ENCODE results near the gene UQCRQ.

The UQCRQ gene

DNA sequence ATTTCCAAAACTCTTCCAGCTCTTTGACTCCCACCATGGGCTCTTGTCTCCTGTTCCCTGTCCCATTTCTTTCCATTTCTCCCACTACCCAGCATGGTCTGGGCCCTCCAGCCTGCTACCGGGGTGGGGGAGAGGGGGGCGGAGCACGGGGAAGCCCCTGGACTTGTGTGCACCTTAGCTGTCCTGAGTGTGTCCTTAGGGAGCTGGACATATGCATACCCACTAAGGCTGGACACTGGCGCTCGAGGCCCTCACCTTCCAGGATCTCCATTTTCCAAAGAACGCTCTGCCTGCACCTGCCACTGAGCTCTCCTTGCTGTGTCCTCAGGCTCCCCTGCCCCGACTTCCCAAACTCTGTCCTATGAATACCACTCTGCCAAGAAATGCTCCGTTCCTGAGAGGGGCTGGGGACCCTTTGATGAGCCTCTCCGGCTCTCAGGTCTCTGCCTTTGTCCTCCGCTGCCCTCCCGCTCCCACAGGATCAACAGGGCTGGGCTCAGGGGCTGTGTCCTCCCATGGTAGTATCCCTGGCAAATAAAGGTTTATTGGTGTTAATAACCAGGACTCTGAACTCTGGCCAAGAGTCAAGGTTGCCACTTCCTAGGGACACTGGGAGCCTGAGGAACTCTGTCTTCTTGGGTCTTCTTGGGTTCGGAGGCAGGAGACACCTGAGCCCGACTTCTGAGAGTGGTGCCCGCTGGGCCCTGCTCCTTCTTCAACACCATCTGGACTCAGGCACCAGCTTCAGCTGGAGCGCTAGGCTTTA, 35.2 kb upstream of the UQCRQ start:
- Histone ChIP-seq H3K4me2 (peak overlapping the region; percentile 95), H3K36me3 (no peaks in the 10 kb centered on the region), H3K27ac (no peak overlapping the region), H3K9ac (peak overlapping the region; percentile 60; the same call in 1 of the 2 replicates), H3K4me1 (peaks cover 7% of the 10 kb centered on the region), H3K4me3 (peak overlapping the region; percentile 77), H3K27me3 (peaks cover 60% of the 10 kb centered on the region), H4K20me1 (peaks cover 4% of the 10 kb centered on the region; the same call in 1 of the 2 replicates), H3K9me3 (no peaks in the 10 kb centered on the region)
- no peak for TF ChIP-seq Cebpa-rat (IDR thresholded peaks at IDR 0.05)

DNA sequence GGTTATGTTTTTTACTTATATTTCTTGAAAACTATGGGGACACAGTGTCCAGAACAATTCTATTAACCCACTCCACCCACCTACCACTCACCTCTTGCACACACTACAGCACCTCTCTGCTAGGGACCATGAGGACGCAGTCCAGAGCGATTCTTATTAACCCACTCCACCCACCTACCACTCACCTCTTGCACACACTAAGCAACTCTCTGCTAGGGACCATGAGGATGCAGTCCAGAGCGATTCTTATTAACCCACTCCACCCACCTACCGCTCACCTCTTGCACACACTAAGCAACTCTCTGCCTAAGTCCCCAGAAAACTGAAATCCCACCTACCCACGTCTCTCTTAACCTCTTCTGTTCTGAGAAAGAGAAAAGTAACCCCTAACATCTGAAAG, 33.8 kb upstream of the UQCRQ start:
- Histone ChIP-seq H3K9ac (no peak overlapping the region), H4K20me1 (peaks cover 4% of the 10 kb centered on the region; the same call in 1 of the 2 replicates), H3K4me1 (peaks cover 20% of the 10 kb centered on the region), H3K4me3 (no peak overlapping the region), H3K9me3 (no peaks in the 10 kb centered on the region), H3K27ac (no peak overlapping the region), H3K36me3 (no peaks in the 10 kb centered on the region), H3K4me2 (no peak overlapping the region), H3K27me3 (peaks cover 47% of the 10 kb centered on the region)
- no peak for TF ChIP-seq Cebpa-rat (IDR thresholded peaks at IDR 0.05)

DNA sequence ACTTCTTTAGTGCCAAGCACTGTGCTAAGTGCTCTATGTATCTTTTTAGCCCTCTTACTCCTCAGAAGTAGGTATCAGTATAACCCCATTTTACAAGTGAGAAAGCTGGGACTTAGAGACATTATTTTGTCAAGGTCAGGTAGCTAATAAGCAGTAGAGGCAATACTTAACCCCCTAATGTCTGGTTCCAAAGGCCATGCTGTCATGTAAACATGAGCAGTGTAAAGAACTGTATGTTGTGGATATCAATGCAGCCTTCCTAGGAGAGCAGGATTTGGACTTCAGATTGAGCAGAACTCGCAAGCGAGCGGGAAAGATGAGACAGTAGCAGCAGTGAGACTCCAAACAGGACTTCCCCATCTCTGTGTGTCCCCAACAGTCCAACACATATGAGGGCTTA, 32.4 kb upstream of the UQCRQ start:
- Histone ChIP-seq H3K9ac (no peak overlapping the region), H3K27me3 (peaks cover 33% of the 10 kb centered on the region), H3K4me1 (peaks cover 24% of the 10 kb centered on the region), H3K4me3 (no peak overlapping the region), H3K36me3 (no peaks in the 10 kb centered on the region), H3K9me3 (no peaks in the 10 kb centered on the region), H3K27ac (no peak overlapping the region), H4K20me1 (peaks cover under 1% of the 10 kb centered on the region; the same call in 1 of the 2 replicates), H3K4me2 (no peak overlapping the region)
- TF ChIP-seq Cebpa-rat (IDR thresholded peaks at IDR 0.05), result no peak

DNA sequence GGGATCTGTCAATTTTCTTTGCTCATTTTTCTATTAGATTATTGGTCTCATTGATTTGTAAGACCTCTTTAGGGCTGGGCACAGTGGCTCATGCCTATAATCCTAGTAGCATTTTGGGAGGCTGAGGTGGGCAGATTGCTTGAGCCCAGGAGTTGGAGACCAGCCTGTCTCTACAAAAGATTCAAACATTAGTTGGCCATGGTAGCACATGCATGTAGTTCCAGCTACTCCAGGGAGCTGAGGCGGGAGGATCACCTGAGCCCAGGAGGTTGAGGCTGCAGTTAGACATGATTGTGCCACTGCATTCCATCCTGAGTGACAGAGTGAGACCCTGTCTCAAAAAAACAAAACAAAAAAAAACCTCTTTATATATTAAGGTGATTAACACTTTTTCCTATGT, 29.6 kb upstream of the UQCRQ start:
- Histone ChIP-seq H3K4me3 (no peak overlapping the region), H3K9me3 (no peaks in the 10 kb centered on the region), H3K27ac (no peak overlapping the region), H3K36me3 (no peaks in the 10 kb centered on the region), H3K27me3 (peaks cover 5% of the 10 kb centered on the region), H3K9ac (no peak overlapping the region), H4K20me1 (no peaks in the 10 kb centered on the region), H3K4me1 (peaks cover 25% of the 10 kb centered on the region), H3K4me2 (peak overlapping the region; percentile 50)
- no peak for TF ChIP-seq Cebpa-rat (IDR thresholded peaks at IDR 0.05)

DNA sequence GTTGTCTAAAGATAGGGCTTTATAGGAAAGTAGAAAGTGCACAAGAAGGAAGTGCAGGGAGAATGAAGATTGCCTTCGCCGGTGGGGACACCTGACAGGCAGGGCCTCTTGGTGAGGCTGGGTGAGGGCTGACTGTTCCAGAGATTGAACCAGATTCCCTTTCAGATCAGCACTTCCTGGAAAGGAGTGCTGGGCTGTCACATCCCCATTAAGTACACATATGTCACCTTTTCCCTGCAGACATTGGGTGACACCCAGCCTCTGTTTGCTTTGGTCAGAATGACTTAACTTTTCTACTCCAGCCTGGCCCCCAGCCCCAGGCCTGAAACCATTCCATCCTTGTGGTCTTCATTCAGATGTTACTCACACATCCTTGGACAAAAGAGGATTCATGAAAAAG, 28.6 kb upstream of the UQCRQ start:
- H3K36me3 ChIP-seq, result no peaks in the 10 kb centered on the region
- TF ChIP-seq Cebpa-rat (IDR thresholded peaks at IDR 0.05), result no peak
- no peaks in the 10 kb centered on the region for H4K20me1 ChIP-seq
- no peak overlapping the region for H3K27ac ChIP-seq
- no peak overlapping the region for H3K4me3 ChIP-seq
- no peak overlapping the region for H3K9ac ChIP-seq
- H3K4me1 ChIP-seq, result peaks cover 25% of the 10 kb centered on the region
- no peaks in the 10 kb centered on the region for H3K27me3 ChIP-seq
- peak overlapping the region; percentile 50; the same call in 1 of the 2 replicates for H3K4me2 ChIP-seq
- no peaks in the 10 kb centered on the region for H3K9me3 ChIP-seq

- H4K20me1 ChIP-seq, result no peaks in the 10 kb centered on the region
- no peak overlapping the region for H3K4me2 ChIP-seq
- H3K4me3 ChIP-seq, result no peak overlapping the region
- H3K4me1 ChIP-seq, result peaks cover 25% of the 10 kb centered on the region
- H3K9ac ChIP-seq, result no peak overlapping the region
- no peaks in the 10 kb centered on the region for H3K27me3 ChIP-seq
- no peak overlapping the region for H3K27ac ChIP-seq
- H3K9me3 ChIP-seq, result no peaks in the 10 kb centered on the region
- TF ChIP-seq Cebpa-rat (IDR thresholded peaks at IDR 0.05), result no peak
- H3K36me3 ChIP-seq, result no peaks in the 10 kb centered on the region
Measured at GRCh38 chr5:132838516-132839282, 27.7 kb upstream of the UQCRQ start.

GRCh38 chr5:132839426-132840301, 26.8 kb upstream of the UQCRQ start:
- Histone ChIP-seq H3K9me3 (no peaks in the 10 kb centered on the region), H3K4me2 (no peak overlapping the region), H3K9ac (no peak overlapping the region), H3K27ac (no peak overlapping the region), H3K4me1 (peaks cover 25% of the 10 kb centered on the region), H3K27me3 (no peaks in the 10 kb centered on the region), H3K36me3 (no peaks in the 10 kb centered on the region), H3K4me3 (no peak overlapping the region), H4K20me1 (no peaks in the 10 kb centered on the region)
- TF ChIP-seq Cebpa-rat (IDR thresholded peaks at IDR 0.05), result no peak

DNA sequence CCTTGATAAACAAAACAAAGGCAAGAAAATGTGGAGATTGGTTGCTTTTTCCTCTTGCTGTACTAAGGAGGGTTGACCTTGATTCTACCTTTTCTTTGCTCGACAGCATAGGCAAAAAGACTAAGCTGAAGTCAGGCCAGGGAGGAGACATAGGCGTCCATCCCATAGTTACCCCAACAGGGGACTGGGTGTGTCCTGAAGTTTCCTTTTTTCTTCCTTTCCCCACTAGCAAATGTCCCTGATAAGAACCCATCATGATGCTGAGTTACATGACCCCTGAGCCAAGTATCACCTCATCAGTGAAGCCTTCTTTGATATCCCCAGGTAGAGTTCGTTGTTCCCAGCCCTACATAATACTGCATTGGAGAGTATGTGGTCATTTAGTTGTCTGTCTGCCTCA, 26.1 kb upstream of the UQCRQ start:
- Histone ChIP-seq H3K27ac (no peak overlapping the region), H3K4me1 (peaks cover 25% of the 10 kb centered on the region), H3K4me3 (no peak overlapping the region), H4K20me1 (no peaks in the 10 kb centered on the region), H3K9ac (no peak overlapping the region), H3K4me2 (no peak overlapping the region), H3K9me3 (no peaks in the 10 kb centered on the region), H3K27me3 (no peaks in the 10 kb centered on the region), H3K36me3 (no peaks in the 10 kb centered on the region)
- no peak for TF ChIP-seq Cebpa-rat (IDR thresholded peaks at IDR 0.05)

DNA sequence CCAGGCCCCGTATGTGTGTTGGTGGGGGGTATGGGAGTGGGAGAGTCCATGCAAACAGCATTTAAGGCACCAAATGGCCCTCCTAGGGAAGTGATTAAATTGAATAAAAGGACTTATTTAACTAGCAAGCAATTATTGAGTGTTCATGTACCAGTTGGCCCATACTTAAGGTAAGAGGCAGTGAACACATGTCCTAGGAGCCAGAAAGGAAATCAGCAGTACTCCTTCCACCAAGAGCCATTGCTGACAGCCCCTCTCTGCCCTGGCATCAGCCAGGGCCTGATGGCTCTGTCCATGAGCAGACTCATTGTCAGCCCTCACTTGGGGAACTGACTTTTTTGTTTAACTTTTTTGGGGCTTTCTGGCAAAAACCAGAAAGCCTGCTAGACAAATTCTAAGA, 25.5 kb upstream of the UQCRQ start:
- Histone ChIP-seq H3K27ac (no peak overlapping the region), H4K20me1 (no peaks in the 10 kb centered on the region), H3K9me3 (no peaks in the 10 kb centered on the region), H3K36me3 (no peaks in the 10 kb centered on the region), H3K9ac (no peak overlapping the region), H3K4me2 (no peak overlapping the region), H3K4me1 (peaks cover 25% of the 10 kb centered on the region), H3K27me3 (no peaks in the 10 kb centered on the region), H3K4me3 (no peak overlapping the region)
- no peak for TF ChIP-seq Cebpa-rat (IDR thresholded peaks at IDR 0.05)
